ENCODE data around the gene MYLK4. TPM values are rescaled to one million over a fixed set of nuclear protein-coding genes. Genes with fewer than 3 reads are reported as not detected.

MYLK4 gene
- total RNA-seq, 4 donors from 2014 or later, result 0.42 to 0.98 (median 0.52) TPM

- DNase-seq (ENCODE audit: low spot score in 2 of 2), result no peak
- TF ChIP-seq CTCF (IDR thresholded peaks at IDR 0.05) (no peak), POLR2A (IDR thresholded peaks at IDR 0.05) (no peak)
- H3K4me1 ChIP-seq, result no peaks in the 10 kb centered on the region
- no peak overlapping the region for H3K4me3 ChIP-seq
- no peaks in the 10 kb centered on the region for H3K9me3 ChIP-seq
- no peaks in the 10 kb centered on the region for H3K36me3 ChIP-seq
- 75 to 77% methylated on average over 4 of the region's 4 CpGs for WGBS, 2 donors
- no peak overlapping the region for H3K27ac ChIP-seq
- H3K27me3 ChIP-seq, result no peaks in the 10 kb centered on the region
Measured at GRCh38 chr6:2640551-2640950, 110.2 kb downstream of the MYLK4 start.

- TF ChIP-seq EP300 (IDR thresholded peaks at IDR 0.05) (no peak), POLR2A (IDR thresholded peaks at IDR 0.05) (no peak), CTCF (IDR thresholded peaks at IDR 0.05) (no peak)
- Histone ChIP-seq H3K9me3 (no peaks in the 10 kb centered on the region), H3K27ac (no peak overlapping the region), H3K4me3 (no peak overlapping the region), H3K27me3 (no peaks in the 10 kb centered on the region), H3K36me3 (no peaks in the 10 kb centered on the region), H3K4me1 (peaks cover 0 to 6% (median 1%) of the 10 kb centered on the region in 4 donors)
- WGBS, 2 donors, result 72 to 77% methylated on average over 8 of the region's 8 CpGs
- no peak for DNase-seq (ENCODE audit: low spot score in 2 of 2)
Measured at GRCh38 chr6:2639896-2640295, 110.8 kb downstream of the MYLK4 start.

GRCh38 chr6:2639167-2639566, 111.6 kb downstream of the MYLK4 start:
- no peaks in the 10 kb centered on the region for H3K9me3 ChIP-seq
- no peak for DNase-seq (ENCODE audit: low spot score in 2 of 2)
- no peak overlapping the region for H3K27ac ChIP-seq
- 87 to 91% methylated on average over 13 of the region's 13 CpGs for WGBS, 2 donors
- peaks cover 0 to 12% (median 4%) of the 10 kb centered on the region in 4 donors for H3K4me1 ChIP-seq
- no peak for TF ChIP-seq POLR2A (IDR thresholded peaks at IDR 0.05)
- no peak for TF ChIP-seq CTCF (IDR thresholded peaks at IDR 0.05)
- TF ChIP-seq EP300 (IDR thresholded peaks at IDR 0.05), result no peak
- no peaks in the 10 kb centered on the region for H3K36me3 ChIP-seq
- H3K27me3 ChIP-seq, result no peaks in the 10 kb centered on the region
- H3K4me3 ChIP-seq, result no peak overlapping the region

- TF ChIP-seq CTCF (IDR thresholded peaks at IDR 0.05) (no peak), EP300 (IDR thresholded peaks at IDR 0.05) (no peak), POLR2A (IDR thresholded peaks at IDR 0.05) (no peak)
- WGBS, 2 donors, result 94% methylated on average over 19 of the region's 19 CpGs
- H3K4me1 ChIP-seq, result peaks cover 0 to 29% (median 5%) of the 10 kb centered on the region in 4 donors
- no peak overlapping the region for H3K27ac ChIP-seq
- no peaks in the 10 kb centered on the region for H3K27me3 ChIP-seq
- DNase-seq (ENCODE audit: low spot score in 2 of 2), result no peak
- H3K36me3 ChIP-seq, result no peaks in the 10 kb centered on the region
- no peaks in the 10 kb centered on the region for H3K9me3 ChIP-seq
- no peak overlapping the region for H3K4me3 ChIP-seq
Measured at GRCh38 chr6:2636672-2637071, 114.0 kb downstream of the MYLK4 start.

GRCh38 chr6:2635911-2636310, 114.8 kb downstream of the MYLK4 start:
- Histone ChIP-seq H3K36me3 (no peaks in the 10 kb centered on the region), H3K27me3 (no peaks in the 10 kb centered on the region), H3K4me1 (peaks cover 0 to 33% (median 5%) of the 10 kb centered on the region in 4 donors), H3K9me3 (no peaks in the 10 kb centered on the region), H3K27ac (no peak overlapping the region), H3K4me3 (no peak overlapping the region)
- no peak for TF ChIP-seq POLR2A (IDR thresholded peaks at IDR 0.05)
- TF ChIP-seq EP300 (IDR thresholded peaks at IDR 0.05), result no peak
- TF ChIP-seq CTCF (IDR thresholded peaks at IDR 0.05), result no peak
- WGBS, 2 donors, result 94 to 96% methylated on average over 12 of the region's 12 CpGs
- DNase-seq (ENCODE audit: low spot score in 2 of 2), result no peak
